Sciatic nerve (tissue), 2 donors: Measurements from ENCODE around the gene BATF3. TPM values are rescaled to one million over a fixed set of nuclear protein-coding genes. Genes with fewer than 3 reads are reported as not detected.
"Not testable (repeated sequence)": the region's sequence is repeated elsewhere in the genome, so short reads cannot be mapped to it uniquely, and the experiment has no call there.

Source experiments
- ATAC-seq: fragments of 200-7000 bp; cut with Tn5 transposase; one replicate; pipeline ENCODE4 v1.9.1; 2020; ENCODE audit warnings: mild to moderate bottlenecking, moderate library complexity
- DNase-seq: peaks from one replicate; pipeline ENCODE4 v3.0.0-alpha.2; 2020; ENCODE audit warnings: low spot score
- intact Hi-C: fragments of 100-400 bp; cut with DNase I; formaldehyde crosslinking; loops from one replicate; pipeline ENCODE4 v1.14.2; 2022
- total RNA-seq: library from RNA; stranded (reverse); fragmentation: NEBNext Ultra II Directional; extraction: Animal tissue kit (Norgen Biotek cat#: 25700); gene quantifications from one replicate; pipeline ENCODE4 v1.2.1, GENCODE V29; 2021
- donor health status: DM: no; HTN: no; CAD: no.
- donor health status: DM: no; HTN: no; CAD: no.

Gene BATF3
- total RNA-seq, 1 donor from 2014 or later = 6.5 TPM

DNA sequence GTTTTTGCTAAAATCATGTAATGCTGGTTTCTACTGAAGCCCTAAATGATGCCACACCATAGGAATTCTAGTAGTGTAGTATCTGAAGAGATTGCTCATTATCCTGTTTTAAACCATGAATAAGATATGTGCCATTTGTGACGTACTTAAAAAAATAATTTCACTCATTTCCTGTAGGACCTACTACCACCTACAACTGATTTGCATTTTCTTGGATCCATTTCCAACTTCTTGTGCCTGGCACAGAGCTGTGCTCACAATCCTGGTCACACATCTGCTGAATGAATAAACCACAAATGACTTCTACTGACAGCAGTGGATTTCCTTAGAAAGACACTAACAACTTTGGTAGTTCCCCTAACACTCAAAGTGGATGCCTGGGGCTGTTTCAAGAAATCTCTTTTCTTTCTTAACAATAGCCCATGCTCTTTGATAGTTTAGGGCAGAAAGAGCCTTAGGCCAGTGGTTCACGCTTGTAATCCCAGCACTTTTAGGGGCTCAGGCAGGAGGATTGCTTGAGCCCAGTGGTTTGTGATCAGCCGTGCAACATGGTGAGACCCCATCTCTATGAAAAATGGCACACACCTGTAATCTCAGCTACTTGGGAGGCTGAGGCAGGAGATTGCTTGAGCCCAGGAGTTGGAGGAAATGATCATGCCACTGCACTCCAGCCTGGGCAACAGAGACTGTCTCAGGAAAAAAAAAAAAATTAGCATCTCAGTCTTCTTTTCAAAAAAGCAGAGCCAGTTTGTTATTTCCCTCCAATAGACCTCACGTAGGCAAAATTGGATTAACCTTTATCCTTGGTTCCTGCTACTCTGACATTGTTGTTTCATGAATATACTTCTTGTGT is 13.0 kb upstream of the BATF3 start:
- intact Hi-C loops = no loop called here
- DNase-seq = no peak
- no peak for ATAC-seq

DNA sequence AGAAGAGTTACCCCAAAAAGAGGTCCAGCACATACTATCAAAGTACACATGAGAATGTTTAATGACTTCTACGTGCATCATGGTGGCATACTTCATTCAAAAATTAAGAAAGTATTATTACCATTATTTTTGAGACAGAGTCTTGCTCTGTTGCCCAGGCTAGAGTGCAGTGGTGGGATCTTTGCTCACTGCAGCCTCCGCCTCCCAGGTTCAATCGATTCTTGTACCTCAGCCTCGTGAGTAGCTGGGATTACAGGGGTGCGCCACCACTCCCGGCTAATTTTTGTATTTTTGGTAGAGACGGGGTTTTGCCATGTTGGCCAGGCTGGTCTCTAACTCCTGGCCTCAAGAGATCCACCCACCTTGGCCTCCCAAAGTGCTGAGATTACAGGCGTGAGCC is 12.3 kb upstream of the BATF3 start:
- intact Hi-C loops, ATAC-seq, DNase-seq: not testable (repeated sequence)

DNA sequence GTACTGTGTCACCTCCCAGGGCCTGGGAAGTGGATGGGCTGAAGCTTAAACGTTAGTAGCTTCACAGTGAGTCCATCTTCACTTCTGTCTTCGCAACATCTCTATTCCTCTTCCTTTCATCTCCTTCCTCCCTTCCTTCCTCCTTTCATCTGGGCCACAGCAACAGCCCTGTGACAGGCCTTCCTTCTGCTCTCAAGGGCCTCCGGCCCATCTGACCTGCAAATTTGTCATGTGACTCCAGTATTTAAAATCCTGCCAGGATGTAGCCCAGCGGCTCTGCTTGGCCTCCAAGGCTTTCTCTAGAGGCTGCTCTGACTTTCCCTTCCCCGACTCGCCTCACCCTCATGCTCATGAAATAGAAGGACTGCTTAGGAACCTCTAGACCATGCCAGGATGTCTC is 10.9 kb upstream of the BATF3 start:
- intact Hi-C loops = no loop called here
- DNase-seq (no peak), ATAC-seq (no peak)

DNA sequence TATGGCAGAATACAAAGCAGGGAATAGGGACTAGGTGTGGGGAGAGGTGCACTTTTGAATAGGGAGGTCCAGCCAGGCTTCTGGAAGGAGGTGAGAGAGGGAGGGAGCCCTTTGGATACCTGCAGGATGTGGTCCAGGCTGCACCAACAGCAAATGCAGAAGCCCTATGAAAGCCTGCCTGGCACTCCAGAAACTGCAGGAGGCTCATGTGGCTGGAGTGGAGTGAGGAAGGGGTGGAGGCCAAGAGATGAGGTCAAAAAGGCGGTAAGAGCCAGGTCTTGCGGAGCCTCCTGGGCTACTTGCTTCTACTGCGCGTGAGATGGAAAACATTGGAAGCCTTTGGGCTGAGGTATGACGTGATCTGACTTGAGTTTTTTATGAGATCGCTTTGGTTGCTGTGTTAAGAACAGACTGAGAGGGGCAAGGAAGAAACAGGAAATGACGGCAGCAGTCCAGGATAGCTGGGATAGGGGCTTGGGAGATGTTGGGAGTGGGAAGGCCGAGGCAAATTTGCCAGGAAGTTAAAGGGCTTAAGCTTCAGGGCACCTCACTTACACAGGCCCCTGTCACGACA is 4.4 kb upstream of the BATF3 start:
- intact Hi-C loops = no loop called here
- no peak for DNase-seq
- no peak for ATAC-seq

DNA sequence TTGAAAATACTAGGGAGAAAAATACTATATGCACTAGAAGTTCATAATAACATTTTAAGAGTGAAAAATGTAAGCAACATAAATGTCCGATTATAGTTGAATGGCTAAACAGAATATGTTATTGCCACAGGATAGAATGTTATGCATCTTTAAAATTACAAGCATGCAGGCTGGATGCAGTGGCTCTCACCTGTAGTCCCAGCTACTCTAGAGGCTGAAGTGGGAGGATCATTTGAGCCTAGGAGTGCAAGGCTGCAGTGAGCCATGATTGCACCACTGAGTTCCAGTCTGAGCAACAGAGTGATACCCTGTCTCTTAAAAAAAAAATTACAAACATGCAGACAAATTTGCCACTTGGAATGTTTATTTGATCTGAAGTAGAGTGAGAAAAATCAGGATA is 3.0 kb upstream of the BATF3 start:
- ATAC-seq (no peak), DNase-seq (no peak)
- intact Hi-C loops = no loop called here

DNA sequence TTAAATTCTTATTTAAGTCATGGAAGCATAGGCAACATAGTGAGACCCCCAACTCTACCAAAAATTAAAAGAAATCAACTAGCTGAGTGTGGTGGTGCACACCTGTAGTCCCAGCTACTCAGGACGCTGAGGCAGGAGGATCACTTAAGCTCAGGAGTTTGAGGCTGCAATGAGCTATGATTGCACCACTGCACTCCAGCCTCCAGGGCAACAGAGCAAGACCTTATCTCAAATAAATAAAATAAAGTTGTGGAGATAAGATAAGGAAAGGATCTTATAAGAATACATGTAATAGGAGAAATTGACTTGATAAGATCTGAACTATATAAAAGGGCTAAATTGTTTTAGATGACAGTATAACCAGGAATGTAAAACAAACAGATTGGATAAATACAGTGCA is 2.3 kb upstream of the BATF3 start:
- intact Hi-C loops = no loop called here
- DNase-seq (no peak), ATAC-seq (no peak)

DNA sequence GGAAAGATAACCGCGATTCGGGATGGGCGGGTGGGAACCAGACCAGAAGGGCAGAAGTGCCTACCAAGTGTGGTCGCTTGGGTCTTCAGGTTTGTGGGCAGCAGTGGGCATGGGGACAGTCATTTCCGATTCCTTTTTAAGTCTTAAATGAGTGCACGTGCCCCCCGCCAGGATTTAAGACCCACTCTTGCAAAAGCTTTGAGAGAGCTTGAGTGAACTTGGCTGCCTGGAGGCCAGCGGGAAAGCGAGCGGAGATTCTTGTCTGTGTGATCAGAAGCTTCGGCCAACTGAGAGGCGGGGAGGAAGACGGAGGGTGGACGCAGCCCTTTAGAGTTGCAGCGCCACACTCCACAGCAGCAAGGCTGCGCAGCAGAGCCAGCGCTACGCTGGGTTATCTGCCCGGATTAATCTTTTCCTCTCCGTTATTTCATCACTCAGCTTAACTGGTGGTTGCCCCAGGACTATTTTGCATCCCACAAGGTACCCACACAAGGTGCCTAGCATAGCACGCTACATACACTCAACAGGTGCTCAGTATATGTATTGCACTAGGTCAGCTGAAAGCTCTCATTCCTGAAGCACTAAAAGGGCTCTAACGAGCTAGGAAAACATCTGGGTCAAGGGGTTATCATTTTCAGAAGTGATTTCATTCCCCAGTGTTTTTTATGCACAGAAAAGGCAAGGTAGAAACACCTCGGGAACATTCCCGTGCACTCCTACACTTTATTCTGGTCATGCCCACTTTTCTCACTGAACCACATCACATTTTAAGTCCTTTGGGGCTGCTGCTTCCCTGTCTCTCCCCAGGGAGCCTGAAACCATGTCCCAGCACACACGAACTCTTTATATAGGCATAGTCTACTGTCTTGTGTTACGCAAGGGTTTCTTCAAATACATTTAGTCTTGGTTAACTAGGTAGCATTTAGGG is 1.5 kb upstream of the BATF3 start:
- ATAC-seq = peak; percentile 86
- intact Hi-C loops = no loop called here
- peak; percentile 79 for DNase-seq

DNA sequence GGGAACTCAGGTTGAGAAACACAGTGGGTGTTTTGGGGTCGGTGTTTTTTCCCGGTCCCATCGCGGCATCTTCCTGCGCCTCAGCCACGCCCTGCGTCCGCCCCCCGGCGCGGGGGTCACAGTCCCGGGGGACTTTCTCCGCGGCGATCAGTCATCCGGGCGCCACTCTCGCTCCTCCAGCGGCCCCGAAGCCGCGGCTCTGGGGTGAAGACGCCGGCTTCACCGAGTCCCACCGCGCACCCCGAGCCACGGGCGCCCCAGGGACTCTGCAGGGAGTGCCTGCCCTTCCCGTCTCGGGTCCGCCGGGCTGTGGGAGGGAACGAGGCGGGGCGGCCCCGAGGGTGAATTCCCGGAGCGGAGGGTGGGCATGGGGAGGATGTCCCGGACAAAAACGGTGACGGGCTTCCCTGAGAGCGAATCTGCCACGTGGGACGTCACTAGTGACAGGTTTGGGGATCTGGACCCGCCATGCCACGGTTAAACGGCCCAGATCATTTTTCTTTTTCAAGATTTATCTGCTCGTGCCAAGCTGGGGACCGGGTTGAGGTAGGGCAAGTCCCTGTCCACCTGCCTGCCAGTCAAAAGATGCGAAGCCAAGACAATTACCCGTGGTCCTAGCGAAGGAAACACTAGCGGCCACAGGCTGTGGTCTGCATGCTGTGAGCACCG is 717 bp upstream of the BATF3 start:
- intact Hi-C loops = no loop called here
- DNase-seq (peak; percentile 69), ATAC-seq (peak; percentile 60)

DNA sequence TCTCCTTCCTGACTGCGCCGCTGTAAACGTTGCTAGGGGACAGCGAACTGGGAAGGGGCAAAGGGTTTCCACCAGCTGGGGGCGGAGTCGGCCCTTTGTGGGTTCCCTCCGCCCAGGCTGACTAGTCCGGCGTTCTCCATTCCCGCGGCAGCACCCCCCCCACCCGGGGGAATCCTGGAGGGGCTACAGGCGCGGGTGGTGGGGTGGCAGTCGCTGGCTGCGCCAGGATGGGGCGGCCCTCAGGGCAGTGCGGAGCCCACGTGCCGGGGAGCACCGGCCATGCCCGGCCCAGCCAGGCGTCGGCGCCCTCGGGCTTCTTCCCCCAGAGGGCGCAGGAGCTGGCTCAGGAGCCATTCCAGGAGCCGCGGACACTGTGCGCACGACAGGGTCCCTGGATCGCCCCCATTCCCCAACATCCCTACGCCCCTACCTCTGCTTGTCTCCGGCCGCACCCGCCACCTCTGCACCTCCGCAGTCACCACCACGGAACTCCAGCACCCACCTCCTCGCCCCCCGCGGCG is 476 bp downstream of the BATF3 start:
- DNase-seq (peak; percentile 65), ATAC-seq (peak; percentile 74)
- intact Hi-C loops = no loop called here

DNA sequence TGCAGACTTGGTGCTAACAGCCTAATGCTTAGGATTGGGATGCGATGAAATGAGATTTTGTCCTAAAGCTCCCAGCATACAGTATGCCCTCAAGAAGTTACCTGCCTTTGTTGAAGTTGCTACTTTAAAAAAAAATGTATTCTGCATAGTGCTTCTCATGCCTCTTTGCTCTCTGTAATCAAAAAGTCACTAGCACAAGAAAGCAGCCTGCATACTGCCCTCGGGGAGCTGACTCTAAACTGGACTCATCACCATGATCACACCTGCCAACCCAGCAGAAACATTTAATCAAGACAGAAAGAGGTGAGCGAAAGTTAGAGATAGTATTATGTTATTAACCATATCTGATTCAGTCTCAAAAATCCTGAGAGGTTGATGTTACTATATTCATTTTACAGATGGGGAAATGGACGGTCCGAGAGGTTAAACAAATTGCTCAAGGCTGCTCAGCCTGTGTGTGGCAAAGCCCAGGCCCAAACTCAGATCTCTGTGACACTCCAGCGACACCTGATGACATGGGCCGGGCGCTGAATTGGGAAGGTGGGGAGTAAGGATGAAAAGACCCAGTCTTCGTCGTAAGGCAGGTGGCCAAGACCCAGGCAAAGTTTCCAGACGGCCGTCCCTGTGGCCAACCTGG is 1.1 kb downstream of the BATF3 start:
- ATAC-seq (no peak), DNase-seq (no peak)
- intact Hi-C loops = no loop called here

DNA sequence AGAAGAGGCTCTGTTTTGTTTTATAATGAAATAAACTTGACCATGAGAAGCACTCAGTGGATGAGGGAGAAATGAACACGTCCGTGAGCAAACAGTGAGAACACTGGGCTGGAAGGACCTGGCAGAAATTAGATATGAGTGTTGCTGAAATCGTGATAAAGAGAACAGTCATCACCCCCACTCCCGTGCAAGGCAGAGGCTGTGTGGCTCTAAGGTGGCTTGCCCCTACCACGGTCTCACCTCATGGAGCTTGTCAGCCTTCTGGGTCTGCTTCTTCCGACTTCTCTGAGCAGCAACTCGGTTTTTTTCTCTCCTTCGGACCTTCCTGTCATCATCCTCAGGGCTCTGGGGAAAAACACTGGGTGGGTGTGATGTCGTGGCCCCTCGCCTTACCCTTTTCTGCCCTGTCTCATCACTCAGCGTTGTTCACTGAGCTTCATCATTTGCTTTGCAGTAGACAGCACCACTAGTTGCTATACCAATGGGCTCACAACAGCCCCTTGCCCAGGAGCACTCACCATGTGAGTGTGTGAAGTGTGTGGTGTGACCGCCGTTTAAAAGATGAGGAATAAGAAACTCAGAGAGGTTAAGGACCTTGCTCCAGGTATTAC is 2.8 kb downstream of the BATF3 start:
- DNase-seq (no peak), ATAC-seq (no peak)
- intact Hi-C loops = no loop called here

DNA sequence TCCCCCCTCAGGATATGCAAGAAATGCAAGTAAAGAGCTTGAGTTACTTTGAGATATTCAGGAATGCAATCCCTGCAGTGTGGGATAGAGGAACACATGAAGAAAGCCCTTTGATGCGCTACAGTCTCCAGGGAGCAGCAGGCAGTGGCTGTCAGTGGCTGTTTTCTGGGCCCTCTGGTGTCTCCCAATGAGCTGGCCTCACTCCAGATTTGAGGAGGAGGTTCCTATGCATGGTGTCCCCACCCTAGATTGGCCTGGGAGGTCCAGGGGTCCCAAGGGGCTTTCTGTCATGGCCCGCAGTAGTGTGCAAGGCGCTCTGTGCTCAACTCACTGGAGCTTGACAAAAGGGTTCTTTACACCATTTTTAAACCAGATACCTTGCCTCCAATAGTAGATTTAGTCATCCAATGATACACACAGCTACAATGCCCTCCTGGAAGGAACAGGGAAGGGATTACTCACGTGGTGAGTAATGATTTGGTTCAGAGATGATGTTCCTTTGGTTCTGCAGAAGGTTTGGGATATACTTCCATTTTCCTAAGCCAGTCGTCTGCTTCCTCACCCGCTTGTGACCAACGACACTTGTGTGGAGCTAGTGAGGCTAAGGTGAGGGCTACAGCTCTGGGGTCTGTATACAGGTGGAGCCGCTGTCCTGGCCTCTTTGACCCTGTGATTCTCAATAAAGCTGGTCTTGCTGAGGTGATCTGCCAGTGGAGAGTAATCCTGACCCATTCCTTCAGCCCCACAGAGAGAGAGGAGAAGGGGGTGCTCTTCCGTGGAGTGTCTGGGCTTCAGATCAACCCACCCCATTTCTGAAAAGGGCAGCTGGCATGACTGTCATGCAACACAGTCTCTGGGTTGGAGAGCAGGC is 6.6 kb downstream of the BATF3 start:
- no peak for ATAC-seq
- intact Hi-C loops = no loop called here
- no peak for DNase-seq

DNA sequence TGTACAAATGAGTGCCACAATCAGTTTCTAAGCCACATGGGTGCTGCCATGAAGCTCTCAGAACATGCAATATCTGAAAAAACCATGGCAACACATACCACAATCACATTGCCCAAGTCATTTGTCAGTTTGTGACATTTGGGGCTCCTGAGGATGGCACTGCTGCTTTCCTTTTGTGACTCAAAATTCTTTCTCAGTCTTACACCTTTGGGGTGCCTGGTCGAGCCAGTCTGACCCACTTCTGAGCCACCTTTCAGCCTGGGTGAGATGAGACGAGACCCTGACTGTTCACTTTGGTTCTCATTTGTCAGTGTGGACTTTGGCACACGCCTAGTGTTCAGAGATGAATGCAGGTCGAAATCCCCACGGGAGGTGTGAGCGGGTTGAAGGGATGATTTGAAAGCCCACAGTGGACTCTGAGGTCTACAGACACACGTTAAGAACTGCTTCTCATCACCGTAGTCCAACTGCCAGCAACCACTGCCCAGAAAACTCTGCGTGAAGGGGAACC is 8.0 kb downstream of the BATF3 start:
- intact Hi-C loops = no loop called here
- ATAC-seq = no peak

DNA sequence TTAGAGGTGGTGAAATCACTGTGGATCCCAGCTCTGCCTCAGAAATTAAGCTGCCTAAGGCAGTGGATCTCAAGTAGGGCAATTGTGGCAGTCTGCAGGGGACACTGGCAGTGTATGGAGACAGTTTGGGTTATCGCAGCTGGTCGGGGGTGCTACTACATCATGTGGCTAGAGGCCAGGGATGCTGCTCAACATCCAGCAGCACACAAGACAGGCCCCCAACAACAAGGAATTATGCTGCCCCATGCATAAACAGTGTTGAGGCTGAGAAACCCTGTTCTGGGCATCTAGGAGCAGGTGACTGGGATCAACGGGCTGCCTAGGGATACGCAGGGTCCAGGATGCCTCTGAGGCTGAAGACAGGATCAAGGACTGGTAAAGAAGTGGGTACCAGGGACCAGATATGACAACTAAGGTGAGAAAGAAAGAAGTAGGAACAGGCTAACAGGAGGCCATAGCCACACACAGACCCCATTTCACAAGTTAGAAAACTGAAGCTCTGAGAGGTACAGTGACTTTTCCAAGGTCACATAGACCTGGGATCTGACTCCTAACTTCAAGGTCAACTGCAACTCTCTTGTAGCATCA is 8.7 kb downstream of the BATF3 start:
- no peak for DNase-seq
- ATAC-seq = no peak
- intact Hi-C loops = no loop called here

More for the DNA sequence above, 8.0 kb downstream of the BATF3 start:
- DNase-seq = no peak

DNA sequence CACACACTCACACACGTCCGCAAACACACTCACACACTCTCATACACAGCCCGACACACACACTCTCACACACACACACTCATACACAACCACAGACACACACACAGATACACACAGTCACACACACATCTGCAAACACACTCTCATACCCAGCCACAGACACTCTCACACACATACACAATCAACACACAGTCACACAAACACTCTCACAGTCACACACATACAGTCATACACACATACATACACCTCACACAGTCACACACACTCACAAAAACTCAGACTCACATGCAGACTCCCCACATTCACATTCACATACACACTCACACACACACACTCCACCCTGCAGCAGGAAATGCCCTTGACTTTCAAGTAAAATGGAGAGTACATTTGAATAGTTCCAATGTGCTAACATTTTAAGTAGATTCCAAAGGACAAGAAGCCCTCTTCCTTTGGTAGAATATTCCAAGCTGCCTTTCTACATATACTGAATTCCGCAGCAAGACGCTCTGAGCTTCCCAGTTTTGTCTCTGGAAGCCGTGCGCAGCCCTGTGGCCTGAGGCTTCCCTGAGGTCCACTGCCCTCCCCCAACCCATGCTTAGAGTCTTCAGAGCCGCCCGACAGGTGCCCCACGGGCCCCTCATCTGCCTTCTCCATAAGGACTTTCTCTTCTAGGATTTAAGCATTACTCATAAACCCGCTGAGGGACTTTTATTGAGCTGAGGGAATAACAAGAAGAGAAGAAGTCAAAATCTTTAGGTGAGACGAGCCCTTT is 9.7 kb downstream of the BATF3 start:
- intact Hi-C loops = no loop called here
- ATAC-seq = no peak
- no peak for DNase-seq

DNA sequence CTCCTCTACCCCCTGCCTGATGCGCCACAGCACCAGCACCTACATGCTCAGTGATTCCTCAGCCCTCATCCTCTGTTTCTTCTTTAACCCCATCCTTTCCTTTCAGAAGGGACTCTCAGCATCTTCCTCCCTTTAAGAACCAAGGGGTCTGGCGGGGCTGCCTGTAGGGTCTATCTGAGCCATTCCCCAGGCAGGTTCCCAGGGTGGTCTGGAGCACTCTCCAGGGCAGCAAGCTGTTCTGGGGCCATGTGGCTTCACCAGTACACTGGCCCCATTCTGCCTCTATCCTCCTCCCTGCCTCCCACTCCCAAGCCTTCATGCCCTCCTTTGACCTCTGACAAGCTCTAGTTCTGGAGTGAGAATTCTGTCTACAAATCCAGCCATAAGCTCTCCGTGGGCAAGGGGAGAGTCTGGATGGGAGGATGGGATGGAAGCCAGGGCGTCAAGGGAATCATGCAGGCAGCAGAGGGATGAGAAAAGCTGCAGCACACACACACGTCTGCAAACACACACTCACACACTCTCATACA is 10.4 kb downstream of the BATF3 start:
- intact Hi-C loops = no loop called here
- no peak for DNase-seq
- no peak for ATAC-seq
